ENCODE results near the gene TMEM107.

TMEM107 gene

DNA sequence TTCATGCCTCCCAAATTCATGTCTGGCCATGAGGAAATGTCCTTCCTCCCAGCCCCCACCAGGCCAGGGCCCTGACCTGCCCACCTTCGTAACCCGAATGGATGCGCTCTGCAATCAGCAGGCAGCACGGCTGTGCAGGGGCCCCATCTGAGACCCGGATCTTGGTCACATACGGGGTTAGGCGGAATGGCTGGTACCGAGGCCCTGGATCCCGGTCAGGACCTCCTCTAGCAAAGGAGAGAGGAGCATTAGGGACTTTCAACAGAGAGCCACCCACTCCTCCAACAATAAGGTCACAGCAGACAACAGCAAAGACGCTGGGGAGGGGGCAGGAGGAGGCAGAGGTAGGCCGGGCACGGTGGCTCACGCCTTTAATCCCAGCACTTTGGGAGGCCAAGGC lies 27.6 kb downstream of the TMEM107 start:
- no peak for DNase-seq

DNA sequence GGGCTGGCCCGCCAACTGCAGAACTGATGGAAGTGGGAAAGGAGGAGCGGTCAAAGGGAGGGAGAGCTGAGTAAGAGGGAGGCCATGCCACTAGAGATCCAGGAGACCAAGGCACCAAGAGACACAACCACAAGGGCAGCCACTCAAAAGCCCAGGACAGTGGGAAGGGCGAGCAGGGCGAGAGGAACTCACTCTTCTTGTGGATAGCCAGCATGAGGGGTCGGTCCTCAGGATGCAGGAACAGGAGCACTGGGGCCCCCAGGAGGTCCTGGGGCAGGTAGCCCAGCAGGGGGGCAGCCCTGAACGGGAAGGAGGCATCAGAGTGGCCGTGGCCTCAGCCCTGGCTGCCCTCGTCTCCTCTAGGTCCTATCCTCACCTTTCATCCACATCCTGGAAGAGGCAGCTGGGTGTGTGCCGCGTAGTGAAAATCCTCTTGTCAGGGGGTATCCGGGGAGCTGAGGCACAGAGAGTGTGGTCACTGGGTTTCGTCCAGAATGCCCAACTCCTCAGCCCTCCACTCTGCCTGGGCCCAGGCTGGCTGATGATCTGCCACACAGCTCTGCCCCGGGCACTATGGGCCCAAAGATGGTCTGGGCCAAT lies 28.3 kb downstream of the TMEM107 start:
- DNase-seq = no peak

DNA sequence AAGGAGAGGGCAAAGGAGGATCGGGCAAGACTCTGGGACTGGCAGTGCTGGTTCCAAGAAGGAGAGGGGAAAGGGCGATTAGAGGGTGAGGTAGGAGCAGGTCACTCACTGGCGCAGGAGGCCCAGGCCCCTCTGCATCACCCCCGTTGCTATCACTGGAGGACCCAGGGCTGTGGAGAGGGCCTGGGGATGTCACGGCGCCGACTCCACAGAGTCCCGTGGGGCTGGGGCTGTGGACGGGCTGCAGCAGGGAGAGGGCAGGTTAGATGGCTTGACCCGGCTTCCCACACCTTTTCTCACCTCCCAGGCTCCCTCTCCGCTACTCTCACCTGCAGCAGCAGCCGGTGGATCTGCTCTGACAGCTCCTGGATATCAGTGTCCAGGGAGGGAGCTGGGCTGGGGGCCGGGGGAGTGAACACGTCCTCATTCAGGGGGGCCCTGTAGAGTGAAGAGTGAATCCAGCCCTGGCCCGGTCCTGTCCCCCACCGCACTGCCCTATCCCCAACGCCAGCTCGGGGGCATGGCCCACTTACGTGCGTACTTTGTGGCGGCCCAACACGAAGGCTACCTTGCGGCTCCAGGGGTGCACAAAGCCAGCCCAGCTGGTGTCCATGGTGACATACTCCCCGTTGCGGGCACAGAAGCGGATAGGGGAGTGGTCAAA lies 28.9 kb downstream of the TMEM107 start:
- no peak for DNase-seq

DNA sequence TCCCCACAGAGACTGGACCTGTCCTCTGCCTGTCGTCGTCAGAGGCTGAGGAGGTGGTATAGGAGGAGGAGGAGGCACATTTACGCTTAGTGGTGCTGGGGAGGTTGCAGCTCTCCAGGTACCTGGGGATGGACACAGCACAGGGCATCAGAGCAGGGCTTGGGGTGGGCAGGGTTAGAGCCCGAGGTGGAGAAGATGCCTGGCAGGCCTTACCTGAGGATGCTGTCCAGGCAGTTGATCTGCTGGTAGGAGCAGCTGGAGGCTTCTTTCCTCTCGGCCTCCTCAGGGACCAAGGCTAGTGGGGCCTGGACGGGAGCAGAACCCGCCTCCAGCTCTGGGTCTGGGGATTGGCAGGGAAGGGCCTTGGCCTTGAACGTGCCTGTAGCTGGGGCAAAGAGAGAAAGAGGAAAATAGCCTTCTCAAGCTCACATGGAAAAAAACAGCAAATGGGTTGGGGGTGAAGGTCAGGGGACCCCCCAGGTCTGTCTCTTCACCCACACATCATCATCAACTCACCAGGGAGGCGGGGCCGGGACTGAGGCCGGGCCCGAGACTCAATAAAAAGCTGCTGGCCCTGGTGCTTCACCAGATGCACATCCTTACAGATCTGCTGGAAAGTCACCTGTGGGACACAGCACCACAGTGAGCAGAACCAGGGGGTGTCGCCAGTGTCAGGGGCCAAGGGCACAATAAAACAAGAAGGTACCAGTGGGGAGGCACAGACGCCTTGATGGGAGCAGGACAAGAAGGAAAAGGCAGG lies 29.6 kb downstream of the TMEM107 start:
- DNase-seq = no peak

DNA sequence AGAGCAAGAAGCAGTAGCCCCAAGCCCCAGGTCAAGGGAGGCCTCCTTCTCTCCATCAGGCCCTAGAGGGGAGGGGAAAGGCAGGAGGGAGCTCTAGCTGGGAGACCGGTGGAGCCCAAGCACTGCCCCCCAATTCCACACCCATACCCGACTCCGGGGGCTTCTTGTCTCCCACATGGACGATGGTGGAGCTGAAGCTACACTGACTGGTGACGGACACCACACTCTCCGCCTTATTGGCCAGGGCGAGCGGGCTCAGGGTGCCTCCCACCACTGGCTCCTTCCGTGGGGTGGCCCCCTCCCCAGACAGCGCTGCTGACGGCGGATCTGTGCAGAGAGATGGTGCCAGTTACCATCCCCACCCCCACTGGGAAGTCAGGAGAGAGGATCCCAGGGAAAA lies 30.4 kb downstream of the TMEM107 start:
- DNase-seq = no peak

DNA sequence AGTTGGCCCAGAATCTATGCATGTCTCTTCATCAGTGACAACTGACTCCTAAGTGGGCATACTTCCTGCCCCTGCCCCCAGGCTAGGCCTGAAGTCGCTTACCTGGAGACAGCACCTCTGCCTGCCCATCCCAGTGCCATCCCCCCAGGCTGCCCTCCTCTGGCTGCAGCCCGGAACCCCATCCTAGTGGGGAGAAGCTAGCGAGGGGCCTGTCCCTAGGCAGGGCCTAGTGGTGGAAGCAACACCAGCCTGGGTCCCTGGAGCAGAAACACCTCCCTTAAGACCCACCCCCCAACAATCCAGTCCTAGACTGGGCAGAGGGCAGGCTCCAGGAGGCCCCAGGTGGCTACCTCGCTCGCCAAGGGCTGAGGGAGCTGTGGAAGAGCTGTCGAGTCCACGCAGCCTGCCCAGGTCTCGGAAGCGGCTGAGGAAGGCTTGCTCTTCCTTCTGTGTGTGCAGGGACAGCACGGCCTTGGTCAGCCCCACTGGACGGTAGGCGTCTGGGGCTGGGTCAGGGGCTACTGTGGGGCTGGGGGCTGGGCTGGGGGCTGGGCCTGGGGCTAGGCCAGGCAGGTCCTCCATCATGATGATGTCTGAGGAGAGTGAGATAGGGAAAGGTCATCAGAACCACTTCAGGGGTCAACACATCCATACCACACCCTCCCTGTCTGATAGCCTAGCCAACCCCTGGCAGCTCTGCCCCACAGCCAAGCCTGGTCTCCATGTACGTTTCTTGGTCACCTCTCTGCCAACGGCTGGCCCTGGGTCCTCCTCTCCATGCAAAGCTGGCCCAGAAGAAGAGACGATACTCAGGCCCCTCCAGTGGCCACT lies 31.6 kb downstream of the TMEM107 start:
- DNase-seq = no peak

DNA sequence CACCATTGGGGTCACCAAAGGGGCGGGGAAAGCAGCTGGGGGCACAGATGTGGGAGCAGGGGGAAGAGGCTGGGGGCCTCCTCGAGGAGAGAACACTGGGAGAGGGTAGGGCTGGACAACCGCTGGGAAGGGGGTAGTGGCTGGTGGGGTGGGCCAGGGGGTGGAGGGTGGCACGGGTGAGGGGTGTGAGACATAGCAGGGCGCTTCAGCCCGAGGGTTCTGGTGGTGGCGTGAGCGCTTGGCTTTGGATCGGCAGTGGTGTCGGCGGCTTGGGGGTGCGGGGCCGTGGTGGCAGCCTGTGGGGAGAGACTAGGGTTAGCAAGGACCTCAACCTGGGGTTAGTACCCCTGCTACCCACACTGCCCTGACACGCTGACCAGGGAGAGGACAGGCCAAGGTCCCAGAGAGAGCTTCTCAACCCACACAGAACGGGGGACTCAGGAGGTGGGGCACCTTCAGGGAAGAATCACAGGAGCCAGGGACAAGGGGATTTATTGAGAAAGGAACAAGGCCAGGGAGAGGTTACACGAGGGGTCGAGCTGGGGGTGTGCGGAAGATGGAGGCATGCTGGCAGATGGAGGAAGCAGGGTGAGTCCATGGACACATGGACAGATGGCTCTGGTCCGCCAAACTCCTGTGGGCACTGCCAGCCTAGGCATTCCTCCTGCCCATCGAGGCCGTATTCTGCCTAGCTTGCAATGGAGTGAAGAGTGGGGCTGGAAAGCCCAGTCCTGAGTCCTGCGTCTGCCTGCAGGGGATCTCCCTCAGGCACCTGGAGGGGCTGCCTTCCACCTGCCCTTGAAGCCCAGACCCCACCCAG lies 32.4 kb downstream of the TMEM107 start:
- DNase-seq = no peak

DNA sequence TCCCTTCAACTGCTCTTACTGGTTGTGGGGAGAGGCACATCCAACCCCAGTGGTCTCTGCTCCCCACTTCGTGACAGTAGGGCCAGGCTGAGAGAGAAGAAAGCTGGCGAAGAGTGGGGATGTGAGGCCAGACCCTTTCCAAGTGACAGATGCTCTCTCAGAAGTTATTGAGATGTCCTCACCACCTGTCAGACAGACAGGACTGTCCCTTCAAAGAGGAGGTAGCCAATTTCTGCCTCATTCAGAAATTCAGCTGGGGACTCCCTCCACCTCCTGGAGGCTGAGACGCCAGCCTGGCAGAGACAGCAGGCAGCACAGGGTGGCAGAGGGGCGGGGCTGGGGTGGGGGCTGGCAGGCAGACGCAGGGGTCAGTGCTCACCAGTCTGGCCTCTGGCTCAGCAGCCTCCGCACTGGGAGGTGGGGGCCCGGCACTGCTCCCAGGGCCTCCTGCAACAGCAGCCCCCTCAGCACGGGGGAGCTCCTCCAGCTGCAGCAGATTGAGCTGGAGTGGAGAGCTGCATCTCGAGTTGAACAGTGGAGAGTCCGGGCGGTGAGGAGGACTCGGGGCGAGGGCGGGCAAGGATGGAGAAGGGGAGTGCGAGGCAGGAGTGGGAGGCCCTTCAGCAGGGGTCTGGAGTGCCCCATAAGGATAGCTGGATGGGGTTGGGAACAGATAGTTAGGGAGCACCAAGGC lies 33.1 kb downstream of the TMEM107 start:
- DNase-seq = no peak

DNA sequence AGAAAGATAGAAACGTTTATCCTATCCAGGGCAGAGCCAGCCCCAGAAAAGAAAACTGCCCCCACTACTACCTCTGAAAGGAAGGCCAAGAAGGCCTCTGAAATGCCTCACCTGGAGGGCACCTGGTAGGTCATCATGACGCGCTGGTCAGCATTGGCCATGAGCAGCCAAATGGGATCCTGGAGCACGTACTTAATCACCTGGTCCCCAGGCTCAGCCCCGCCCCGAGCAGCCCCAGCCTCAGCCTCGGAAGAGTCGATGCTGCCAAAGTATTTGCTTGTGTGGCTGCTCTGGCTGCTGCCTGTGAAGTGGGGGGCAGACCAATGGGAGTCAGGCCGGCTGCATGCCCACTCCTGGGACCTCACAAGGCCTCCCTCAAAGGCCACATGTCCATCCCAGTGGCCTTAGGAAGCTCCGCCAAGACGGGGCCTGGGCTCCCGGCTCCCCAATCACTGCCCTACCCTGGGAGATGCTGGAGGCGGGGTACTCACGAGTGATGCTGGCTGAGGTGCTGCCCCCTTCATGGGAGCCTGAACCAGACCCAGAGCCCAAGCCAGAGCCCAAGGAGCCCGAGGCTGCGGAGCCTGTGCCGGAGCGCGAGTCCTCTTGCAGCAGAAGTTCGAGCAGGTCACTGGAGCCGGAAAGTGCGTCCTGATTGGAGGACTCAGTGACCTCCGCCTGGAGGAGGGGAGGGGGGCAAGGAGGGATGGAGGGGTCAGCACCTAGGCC lies 33.9 kb downstream of the TMEM107 start:
- DNase-seq = no peak

DNA sequence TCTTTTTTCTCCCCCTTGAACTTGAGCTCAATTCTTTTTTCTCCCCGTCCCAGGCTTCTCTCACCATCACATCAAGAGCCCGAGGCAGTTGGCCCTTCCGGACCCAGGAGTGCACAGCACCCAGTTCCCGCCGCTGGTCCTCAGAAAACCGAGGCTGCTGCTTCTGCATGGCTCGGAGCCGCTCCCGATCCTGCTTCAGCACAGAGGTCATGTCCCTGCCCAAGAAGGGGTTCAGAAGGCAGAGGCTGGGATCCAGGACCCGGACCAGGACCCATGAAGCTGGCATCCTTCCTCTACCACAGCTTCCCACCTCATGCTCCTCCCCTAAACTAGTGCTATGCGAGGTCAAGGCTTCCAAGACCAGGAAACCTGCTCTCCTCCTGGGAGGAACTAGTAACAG lies 34.4 kb downstream of the TMEM107 start:
- no peak for DNase-seq

DNA sequence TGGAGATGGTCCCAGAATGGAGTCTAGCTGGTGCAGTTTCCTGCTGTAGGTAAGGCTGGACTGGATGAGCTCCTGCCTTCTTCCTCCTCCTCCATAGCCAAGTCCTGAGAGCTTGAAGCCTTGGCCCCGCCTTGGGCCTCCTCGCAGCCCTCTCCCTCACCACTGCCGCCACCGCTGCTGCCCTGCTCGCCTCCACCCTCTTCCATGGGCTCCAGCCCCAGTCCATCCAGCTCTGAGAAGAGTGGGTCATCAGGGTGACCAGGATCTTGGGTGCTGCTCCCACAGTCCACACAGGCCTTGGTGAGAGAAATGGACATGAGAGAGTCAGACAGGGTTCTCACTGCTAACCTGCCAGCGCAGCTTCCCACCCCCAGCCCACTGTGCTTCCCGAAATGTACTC lies 35.1 kb downstream of the TMEM107 start:
- DNase-seq = no peak

DNA sequence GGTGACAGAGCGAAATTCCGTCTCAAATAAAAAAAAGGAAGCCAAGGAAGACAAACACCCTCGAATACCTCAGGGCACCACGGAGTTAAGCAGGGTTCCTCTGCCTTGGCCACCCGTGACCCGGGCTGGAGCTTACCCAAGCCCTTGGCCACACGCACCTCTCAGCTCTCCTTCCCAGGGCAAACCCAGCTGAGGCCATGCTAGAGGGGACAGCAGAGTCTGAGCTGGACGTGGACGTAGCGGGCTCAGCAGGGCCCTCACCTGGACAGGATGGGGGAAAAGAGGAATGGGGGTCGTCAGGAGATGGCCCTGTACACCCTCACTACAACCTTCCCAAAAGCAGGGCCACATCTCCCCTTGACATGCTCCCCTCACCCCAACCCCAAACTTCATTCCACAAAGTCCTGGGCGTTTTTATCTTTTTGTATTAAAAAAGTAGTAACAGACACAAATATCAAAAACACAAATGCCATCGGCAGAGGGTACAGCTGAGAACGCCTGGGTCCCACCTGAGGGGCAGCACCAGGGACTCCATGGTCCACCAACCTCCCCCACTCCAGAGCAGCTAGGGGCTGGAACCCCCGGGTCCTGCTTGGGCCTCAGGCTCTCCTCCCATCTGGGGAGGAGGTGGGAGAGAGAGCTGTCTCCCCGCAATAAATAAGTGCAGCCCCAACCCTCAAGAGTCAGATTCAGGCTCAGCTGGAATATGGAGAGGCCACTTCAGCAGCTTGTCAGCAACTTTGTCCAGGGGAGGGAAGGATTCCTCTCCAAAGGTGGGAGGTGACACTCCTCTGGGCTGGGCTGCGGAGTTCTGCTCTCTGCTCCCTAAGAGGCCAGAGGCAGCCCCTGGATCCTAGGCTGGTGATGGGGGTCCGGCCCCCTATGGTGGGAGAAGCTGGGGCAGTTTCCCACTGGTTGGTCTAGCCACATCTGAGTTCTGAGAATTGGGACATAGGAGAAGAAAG lies 35.8 kb downstream of the TMEM107 start:
- DNase-seq = no peak

DNA sequence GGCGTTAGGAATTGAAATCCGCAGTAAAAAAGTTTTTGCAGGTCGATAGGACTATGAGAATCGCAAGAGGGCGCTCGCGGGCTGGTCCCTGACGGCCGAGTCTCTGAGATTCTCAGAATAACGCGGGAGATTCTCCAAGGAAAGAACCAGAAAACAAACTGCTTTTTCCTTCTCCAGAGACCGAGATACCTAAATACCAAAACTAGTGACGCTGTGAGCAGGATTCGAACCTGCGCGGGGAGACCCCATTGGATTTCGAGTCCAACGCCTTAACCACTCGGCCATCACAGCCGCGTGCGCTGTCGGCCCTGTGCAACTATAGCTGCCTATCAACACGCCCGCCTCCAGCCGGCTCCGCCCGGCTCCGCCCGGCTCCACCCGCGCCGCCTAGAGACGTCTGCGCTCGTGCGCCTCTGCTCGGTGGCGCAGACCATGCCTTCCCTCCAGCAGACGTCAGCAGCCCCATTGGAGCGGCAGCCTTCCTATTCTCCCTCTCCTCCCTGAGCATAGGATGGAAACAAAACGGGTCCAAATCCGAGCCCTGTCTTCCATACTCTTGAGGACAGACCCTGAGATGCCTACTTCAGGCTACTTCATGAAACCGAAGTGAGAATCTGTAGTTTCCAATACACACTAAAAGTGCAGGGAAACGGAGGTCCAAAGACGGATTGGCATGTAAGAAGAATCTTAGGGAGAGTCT lies 37.4 kb downstream of the TMEM107 start:
- DNase-seq = peak; percentile 87

DNA sequence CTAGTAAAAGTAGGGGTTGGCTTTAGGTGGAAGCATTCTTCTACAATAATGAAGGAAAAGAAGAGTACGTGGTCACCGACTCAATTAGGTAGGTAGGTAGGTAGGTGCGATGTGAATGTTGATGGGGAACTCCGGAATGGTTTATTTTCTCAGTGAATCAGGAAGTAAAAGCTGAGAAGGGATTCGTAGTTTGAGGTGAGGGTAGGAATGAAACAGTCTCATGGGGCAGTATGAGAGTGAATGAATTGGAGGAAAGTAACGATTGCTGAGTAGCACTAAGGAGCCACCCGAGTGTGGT lies 37.9 kb downstream of the TMEM107 start:
- no peak for DNase-seq

DNA sequence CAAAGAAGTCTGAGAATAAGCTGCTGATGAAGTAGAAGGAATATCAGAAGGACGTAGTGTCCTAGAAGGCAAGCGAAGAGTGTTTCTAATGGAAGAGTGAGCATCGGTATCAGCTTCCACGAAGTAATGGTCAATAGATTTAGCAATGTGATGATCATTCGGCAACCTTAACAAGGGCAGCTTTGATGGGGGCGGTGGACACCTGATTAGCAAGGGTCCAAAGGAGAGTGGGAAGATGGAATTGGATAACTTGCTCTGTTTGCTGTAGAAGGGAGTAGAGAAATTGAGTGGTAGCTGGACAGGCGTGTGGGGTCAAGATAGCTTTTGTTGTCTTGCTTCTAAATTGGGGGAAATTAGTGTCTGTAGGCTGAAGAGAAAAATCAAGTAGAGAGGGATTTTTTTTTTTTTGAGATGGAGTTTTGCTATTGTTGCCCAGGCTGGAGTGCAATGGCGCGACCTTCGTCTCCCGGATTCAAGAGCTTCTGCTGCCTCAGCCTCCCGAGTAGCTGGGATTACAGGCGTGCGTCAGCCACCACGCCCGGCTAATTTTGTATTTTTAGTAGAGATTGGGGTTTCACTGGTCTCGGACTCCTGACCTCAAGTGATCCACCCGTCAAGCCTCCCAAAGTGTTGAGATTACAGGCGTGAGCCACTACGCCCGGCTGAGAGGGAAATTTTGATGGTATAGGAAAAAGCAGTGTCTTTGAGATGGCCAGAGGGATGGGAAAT lies 38.4 kb downstream of the TMEM107 start:
- DNase-seq = no peak

DNA sequence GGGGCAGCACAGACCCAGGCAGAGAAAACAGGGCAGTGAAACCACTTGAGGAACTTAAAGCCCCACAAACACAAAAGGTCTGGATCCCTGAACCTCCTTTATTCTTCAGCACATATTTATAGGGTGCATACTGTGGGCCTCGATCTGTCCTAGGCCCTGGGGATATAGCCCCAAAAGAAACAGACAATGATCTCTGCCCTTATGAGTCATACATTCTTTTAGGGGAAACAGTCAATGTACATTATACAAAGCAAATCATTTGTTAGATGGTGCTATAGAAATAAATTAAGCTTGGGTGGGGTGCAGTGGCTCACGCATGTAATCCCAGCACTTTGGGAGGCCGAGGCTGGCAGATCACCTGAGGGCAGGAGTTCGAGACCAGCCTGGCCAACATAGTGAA lies 42.2 kb downstream of the TMEM107 start:
- DNase-seq = no peak

DNA sequence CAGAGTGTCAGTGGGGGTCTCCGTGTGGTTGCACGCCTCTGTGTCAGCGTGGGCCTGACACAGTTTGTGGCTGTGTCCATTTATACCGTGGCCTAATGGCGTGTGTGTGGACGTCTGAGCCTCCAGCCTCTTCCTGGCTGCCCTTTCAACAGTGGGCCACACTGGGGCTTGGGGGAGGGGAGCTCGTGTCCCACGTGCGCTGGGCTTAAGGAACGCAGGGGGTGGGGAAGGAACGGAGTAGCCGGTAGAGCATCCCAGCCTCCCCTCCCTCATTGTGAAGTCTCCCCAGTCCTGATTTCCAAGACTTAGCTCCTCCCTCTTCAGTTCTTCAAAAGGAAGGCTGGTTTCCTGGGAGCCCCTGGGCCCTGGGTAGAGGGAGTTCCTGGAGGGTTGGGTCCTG lies 42.8 kb downstream of the TMEM107 start:
- no peak for DNase-seq

DNA sequence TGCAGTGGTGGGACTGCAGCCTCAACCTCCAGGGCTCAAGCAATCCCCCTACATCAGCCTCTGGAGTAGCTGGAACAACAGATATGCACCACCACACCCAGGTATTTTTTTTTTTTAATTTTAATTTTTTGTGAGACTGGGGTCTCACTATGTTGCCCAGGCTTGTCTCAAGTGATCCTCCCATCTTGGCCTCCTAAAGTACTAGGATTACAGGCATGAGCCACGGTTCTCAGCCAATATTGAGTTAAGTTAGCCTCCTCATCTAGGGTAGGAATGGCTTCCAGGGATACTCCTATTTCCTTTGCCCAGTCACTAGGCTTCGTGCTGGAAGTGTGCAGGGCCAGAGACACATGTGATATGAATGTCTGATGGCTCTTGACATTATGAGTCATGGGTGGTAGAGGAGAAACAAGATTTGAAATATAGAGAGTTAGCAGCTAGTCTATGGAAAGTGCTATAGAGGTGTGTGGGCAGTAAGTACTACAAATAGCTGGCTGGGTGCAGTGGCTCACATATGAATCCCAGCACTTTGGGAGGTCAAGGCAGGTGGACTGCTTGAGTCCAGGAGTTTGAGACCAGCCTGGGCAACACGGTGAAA lies 44.2 kb downstream of the TMEM107 start:
- no peak for DNase-seq
